NB4 (cell line): Measurements from ENCODE around the gene RASGEF1C.

ENCODE experiments used
- DNase-seq: peaks from one replicate; pipeline ENCODE4 v3.0.0; 2010; ENCODE audit warnings: low read depth
- H3K4me3 ChIP-seq: one replicate; pipeline ENCODE4 v1.5.1; 2011; ENCODE audit warnings: mild to moderate bottlenecking, low read depth, low read length, moderate library complexity
- CTCF ChIP-seq: IDR thresholded peaks from one replicate; pipeline ENCODE4 v1.5.1; 2012; ENCODE audit warnings: low read depth, low read length
- MAX ChIP-seq: IDR thresholded peaks from 2 replicates; pipeline ENCODE4 v1.6.1; 2011; ENCODE audit warnings: low read depth, low read length
- MYC ChIP-seq: IDR thresholded peaks from 2 replicates; pipeline ENCODE4 v1.6.1; 2011; ENCODE audit warnings: low read depth, low read length
- POLR2A ChIP-seq: IDR thresholded peaks from 2 replicates; pipeline ENCODE4 v1.6.1; 2011; ENCODE audit warnings: mild to moderate bottlenecking; ENCODE audit not compliant: insufficient read length; ENCODE audit errors: extremely low read depth

Gene RASGEF1C

GRCh38 chr5:180241600-180241999 is 32.6 kb upstream of the RASGEF1C start:
- no peak overlapping the region for H3K4me3 ChIP-seq
- TF ChIP-seq MAX (no peak), POLR2A (no peak), CTCF (no peak), MYC (no peak)
- no peak for DNase-seq

- no peak for DNase-seq
- H3K4me3 ChIP-seq = no peak overlapping the region
These were observed 29.6 kb upstream of the RASGEF1C start for GRCh38 chr5:180238631-180239030.

GRCh38 chr5:180235846-180236245 is 26.8 kb upstream of the RASGEF1C start:
- no peak for TF ChIP-seq POLR2A
- no peak for TF ChIP-seq MAX
- TF ChIP-seq MYC = no peak
- TF ChIP-seq CTCF = no peak
- H3K4me3 ChIP-seq = no peak overlapping the region

More at GRCh38 chr5:180238631-180239030, 29.6 kb upstream of the RASGEF1C start:
- TF ChIP-seq MYC (no peak), CTCF (no peak), POLR2A (no peak)

GRCh38 chr5:180235077-180235476 is 26.1 kb upstream of the RASGEF1C start:
- TF ChIP-seq MAX = no peak
- TF ChIP-seq CTCF = no peak
- no peak for DNase-seq
- no peak overlapping the region for H3K4me3 ChIP-seq

More at GRCh38 chr5:180235846-180236245, 26.8 kb upstream of the RASGEF1C start:
- no peak for DNase-seq

- no peak overlapping the region for H3K4me3 ChIP-seq
- no peak for TF ChIP-seq MYC
- TF ChIP-seq POLR2A = no peak
- TF ChIP-seq MAX = no peak
- TF ChIP-seq CTCF = no peak
- DNase-seq = no peak
These were observed 25.3 kb upstream of the RASGEF1C start for GRCh38 chr5:180234271-180234670.

GRCh38 chr5:180233729-180234128 is 24.7 kb upstream of the RASGEF1C start:
- H3K4me3 ChIP-seq = no peak overlapping the region
- TF ChIP-seq POLR2A (no peak), CTCF (no peak), MAX (no peak), MYC (no peak)
- no peak for DNase-seq
